ENCODE measurements around the gene SLC9A9. TPM values are rescaled to one million over a fixed set of nuclear protein-coding genes. Genes with fewer than 3 reads are reported as not detected.

Gene SLC9A9
- total and polyA plus RNA-seq, 12 donors = 1.3 to 8.4 (median 3.0) TPM

GRCh38 chr3:143562789-143563188, 285.5 kb downstream of the SLC9A9 start:
- DNase-seq (no peak), ATAC-seq (no peak)
- no peaks in the 10 kb centered on the region for H3K27me3 ChIP-seq
- 62 to 72% methylated on average over 2 of the region's 2 CpGs for WGBS, 2 donors
- peaks cover 0 to 11% (median 0%) of the 10 kb centered on the region in 9 donors for H3K4me1 ChIP-seq
- TF ChIP-seq CTCF (IDR thresholded peaks at IDR 0.05) = no peak
- H3K4me3 ChIP-seq = no peak overlapping the region
- H3K9me3 ChIP-seq = peaks cover 0 to 13% (median 4%) of the 10 kb centered on the region in 11 donors
- H3K36me3 ChIP-seq = no peaks in the 10 kb centered on the region
- H3K27ac ChIP-seq = no peak overlapping the region
- intact Hi-C loops (cut with DNase I) = no loop called here

DNA sequence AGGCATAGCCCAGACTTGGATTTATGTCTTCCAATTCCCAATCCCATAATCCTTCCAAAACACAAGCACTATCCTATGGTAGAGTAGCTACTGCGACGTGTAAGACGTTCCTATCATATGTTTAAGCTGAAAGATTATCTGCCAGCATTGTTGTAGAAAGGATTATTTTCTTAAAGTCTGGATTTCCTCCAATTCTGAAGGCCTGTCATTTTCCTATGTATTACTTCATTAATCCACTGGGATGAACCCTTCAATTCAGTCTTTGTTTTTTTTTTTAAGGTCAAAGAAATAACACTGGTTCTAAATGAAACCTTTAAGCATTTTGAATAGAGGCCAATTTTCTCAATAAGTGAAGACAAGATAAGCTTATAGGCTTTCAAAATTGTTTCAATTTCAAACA, 289.0 kb downstream of the SLC9A9 start:
- DNase-seq (no peak), ATAC-seq (no peak)
- Histone ChIP-seq H3K4me3 (no peak overlapping the region), H3K9me3 (peaks cover 0 to 15% (median 7%) of the 10 kb centered on the region in 11 donors), H3K27me3 (no peaks in the 10 kb centered on the region), H3K4me1 (no peaks in the 10 kb centered on the region), H3K27ac (no peak overlapping the region), H3K36me3 (no peaks in the 10 kb centered on the region)
- TF ChIP-seq CTCF (IDR thresholded peaks at IDR 0.05) = no peak
- intact Hi-C loops (cut with DNase I) = no loop called here
- 57 to 59% methylated on average over 3 of the region's 3 CpGs for WGBS, 2 donors

GRCh38 chr3:143552851-143553250, 295.4 kb downstream of the SLC9A9 start:
- intact Hi-C loops (cut with DNase I) = no loop called here
- DNase-seq = no peak
- no peak for ATAC-seq
- Histone ChIP-seq H3K27ac (no peak overlapping the region), H3K27me3 (no peaks in the 10 kb centered on the region), H3K9me3 (peaks cover 0 to 7% (median 2%) of the 10 kb centered on the region in 11 donors), H3K36me3 (peaks cover 0 to 8% (median 0%) of the 10 kb centered on the region in 9 donors), H3K4me3 (no peak overlapping the region), H3K4me1 (no peaks in the 10 kb centered on the region)
- no peak for TF ChIP-seq CTCF (IDR thresholded peaks at IDR 0.05)
- WGBS, 2 donors = 91% methylated on average over 3 of the region's 3 CpGs

DNA sequence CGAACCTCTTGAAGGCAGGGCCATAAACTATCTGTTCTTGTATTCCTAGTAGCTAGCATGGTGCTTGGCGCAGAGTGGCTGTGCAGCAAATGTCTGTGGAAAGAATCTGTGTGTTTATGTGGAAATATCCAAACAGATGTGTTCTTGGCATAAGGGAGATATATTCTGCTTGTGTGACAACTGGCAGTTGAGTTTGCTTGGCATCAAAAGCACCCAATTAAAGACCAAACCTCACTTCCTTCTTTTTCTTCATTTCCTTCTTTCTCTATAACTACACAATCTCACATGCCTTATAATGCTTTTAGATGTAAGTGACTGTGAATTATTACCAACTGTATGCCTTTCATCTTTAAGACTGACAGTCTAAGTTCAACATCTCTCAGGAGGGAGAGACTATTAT, 296.5 kb downstream of the SLC9A9 start:
- Histone ChIP-seq H3K36me3 (peaks cover 0 to 8% (median 0%) of the 10 kb centered on the region in 9 donors), H3K4me3 (no peak overlapping the region), H3K9me3 (no peaks in the 10 kb centered on the region), H3K27me3 (no peaks in the 10 kb centered on the region), H3K4me1 (no peaks in the 10 kb centered on the region), H3K27ac (no peak overlapping the region)
- no peak for ATAC-seq
- intact Hi-C loops (cut with DNase I) = no loop called here
- DNase-seq = no peak
- 88 to 95% methylated on average over 2 of the region's 2 CpGs for WGBS, 2 donors
- no peak for TF ChIP-seq CTCF (IDR thresholded peaks at IDR 0.05)

Data from heart right ventricle (tissue), 16 donors.